Measurements from ENCODE around the gene MCOLN1.
"Not testable (repeated sequence)": the region's sequence is repeated elsewhere in the genome, so short reads cannot be mapped to it uniquely, and the experiment has no call there.

The MCOLN1 gene

DNA sequence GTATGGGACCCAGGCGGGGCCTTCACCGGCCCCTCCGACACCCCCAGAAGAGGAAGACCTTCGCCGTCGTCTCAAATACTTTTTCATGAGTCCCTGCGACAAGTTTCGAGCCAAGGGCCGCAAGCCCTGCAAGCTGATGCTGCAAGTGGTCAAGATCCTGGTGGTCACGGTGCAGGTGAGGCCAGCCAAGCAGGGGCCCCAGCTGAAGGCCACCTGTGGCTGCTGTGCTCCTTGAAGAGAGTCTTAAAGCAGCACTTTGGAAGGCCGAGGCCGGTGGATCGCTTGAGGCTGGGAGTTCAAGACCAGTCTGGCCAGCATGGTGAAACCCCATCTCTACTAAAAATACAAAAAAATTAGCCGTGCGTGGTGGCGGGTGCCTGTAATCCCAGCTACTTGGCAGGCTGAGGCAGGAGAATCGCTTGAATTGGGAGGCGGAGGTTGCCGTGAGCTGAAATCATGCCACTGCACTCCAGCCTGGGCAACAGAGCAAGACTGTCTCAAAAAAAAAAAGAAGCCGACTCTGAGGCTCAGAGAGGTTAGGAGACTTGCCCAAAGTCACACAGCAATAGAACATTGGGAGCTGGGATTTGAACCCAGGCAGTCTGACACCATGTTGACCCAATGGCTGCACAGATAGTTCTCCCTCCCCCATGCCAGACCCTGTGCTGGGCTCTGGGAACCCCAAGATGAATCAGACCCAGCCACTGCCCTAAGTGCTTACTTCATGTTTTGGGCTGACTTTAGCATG is 2.7 kb downstream of the MCOLN1 start:
- no peak for DNase-seq (ENCODE audit: low read depth in 3 of 3)

DNA sequence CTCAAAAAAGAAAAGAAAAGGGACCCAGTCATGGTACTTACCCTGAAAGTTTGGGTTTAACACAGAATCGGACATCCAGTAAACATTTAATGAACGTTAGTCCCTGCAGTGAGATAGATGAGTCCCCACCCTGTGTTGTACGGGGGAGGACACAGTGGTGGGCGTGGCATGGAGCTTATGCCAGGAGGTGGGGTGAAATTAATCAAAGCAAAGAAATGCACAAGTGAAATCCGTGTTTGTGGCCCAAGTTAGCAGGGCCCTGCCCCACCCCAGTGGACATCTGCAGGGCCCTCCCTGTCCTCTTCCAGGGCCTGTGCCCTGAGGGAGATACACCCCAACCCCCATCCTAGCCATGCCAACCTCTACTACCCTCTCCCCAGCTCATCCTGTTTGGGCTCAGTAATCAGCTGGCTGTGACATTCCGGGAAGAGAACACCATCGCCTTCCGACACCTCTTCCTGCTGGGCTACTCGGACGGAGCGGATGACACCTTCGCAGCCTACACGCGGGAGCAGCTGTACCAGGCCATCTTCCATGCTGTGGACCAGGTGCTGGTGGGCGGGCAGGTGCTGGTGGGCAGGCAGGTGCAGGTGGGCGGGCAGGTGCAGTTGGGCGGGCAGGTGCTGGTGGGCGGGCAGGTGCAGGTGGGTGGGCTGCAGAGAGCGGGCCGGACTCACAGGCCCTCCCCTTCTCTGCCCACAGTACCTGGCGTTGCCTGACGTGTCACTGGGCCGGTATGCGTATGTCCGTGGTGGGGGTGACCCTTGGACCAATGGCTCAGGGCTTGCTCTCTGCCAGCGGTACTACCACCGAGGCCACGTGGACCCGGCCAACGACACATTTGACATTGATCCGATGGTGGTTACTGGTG is 3.9 kb downstream of the MCOLN1 start:
- DNase-seq (ENCODE audit: low read depth in 3 of 3) = no peak

DNA sequence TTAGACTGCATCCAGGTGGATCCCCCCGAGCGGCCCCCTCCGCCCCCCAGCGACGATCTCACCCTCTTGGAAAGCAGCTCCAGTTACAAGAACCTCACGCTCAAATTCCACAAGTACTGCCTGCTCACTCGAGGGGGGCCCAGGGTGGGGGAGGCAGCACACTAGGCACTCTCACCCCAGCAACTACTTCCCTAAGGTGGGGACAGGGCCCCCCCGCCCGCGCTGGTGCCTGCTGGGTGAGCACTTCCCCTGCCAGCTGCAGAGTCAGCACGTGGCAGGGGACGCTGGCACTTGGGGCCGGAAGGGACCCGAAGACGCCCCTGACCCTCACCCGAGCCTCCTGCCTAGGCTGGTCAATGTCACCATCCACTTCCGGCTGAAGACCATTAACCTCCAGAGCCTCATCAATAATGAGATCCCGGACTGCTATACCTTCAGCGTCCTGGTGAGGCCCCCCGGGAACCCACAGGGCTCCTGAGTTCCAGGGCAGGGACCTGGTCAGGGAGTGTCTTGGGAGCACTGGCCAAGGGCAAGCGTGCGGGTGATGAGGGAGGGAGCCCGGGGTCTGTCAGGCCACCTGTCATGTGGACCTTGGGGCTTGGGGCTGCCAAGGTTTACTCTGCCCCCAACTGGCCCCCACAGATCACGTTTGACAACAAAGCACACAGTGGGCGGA is 5.2 kb downstream of the MCOLN1 start:
- no peak for DNase-seq (ENCODE audit: low read depth in 3 of 3)

DNA sequence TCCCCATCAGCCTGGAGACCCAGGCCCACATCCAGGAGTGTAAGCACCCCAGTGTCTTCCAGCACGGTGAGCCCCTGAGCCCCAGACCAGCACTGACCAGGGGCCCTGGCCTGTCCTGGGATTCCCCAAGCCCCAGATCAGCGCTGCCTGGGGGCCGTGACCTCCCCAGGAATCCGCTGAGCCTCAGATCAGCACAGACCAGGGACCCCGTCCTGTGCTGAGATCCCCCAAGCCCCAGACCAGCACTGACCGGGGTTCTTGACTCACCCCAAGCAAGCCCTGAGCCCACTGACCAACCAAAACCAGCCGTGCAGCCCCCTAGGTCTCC is 5.7 kb downstream of the MCOLN1 start:
- no peak for DNase-seq (ENCODE audit: low read depth in 3 of 3)

DNA sequence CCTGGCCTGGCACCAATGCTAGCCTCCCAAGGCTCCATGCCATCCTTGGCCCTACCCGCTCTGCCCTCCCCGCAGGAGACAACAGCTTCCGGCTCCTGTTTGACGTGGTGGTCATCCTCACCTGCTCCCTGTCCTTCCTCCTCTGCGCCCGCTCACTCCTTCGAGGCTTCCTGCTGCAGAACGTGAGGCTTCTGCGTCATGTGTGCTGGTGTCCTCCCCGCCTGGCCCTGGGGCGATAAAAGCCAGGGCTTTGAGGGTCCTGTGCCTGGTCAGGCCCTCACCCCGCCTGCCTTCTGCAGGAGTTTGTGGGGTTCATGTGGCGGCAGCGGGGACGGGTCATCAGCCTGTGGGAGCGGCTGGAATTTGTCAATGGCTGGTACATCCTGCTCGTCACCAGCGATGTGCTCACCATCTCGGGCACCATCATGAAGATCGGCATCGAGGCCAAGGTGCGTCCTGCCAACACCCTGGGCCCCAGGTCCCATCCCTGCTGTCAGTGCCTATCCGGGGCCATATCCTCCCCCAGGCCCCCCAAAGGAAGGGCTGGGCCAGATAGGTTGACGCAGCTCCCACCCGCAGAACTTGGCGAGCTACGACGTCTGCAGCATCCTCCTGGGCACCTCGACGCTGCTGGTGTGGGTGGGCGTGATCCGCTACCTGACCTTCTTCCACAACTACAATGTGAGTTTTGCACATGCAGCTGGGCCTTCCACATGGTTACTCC is 6.3 kb downstream of the MCOLN1 start:
- no peak for DNase-seq (ENCODE audit: low read depth in 3 of 3)

DNA sequence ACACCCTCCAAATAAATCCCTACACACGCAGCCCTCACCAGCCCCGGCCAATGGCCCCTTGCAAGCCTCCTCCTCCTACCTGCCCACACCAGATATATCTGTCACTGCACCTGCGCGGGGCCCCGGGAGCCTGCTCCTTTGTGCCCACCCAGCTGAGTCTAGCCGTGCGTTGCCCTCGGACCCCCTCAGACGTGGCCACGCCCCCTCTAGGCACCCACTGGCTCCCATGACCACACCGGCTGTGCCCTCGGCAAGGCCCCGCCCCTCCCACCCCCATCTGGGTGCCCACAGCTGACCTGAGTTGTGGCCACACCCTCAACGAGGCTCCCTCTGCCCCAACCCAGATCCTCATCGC is 6.8 kb downstream of the MCOLN1 start:
- no peak for DNase-seq (ENCODE audit: low read depth in 3 of 3)

DNA sequence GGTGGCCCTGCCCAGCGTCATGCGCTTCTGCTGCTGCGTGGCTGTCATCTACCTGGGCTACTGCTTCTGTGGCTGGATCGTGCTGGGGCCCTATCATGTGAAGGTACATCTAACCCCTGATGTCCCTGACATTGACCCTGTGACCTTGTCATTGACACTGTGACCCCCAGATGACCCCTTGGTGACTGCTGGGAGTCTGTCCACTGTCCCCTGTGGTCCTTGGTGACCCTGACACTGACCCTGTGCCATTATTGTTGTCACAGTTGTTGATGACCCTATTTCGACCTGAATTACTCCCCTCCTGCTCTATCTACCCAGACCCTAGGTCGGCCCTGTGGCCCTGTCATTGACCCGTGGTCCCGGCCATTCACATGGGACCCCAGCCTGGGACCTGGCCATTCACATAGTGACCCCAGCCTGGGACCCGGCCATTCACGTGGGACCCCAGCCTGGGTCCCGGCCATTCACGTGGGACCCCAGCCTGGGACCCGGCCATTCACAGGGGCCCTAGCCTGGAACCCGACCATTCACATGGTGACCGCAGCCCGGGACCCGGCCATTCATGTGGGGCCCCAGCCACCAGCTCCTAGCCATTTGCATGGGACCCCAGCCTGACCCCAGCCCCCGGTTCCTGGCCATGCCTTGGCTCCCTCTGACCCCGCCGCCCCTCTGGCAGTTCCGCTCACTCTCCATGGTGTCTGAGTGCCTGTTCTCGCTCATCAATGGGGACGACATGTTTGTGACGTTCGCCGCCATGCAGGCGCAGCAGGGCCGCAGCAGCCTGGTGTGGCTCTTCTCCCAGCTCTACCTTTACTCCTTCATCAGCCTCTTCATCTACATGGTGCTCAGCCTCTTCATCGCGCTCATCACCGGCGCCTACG is 7.4 kb downstream of the MCOLN1 start:
- DNase-seq (ENCODE audit: low read depth in 3 of 3) = no peak

DNA sequence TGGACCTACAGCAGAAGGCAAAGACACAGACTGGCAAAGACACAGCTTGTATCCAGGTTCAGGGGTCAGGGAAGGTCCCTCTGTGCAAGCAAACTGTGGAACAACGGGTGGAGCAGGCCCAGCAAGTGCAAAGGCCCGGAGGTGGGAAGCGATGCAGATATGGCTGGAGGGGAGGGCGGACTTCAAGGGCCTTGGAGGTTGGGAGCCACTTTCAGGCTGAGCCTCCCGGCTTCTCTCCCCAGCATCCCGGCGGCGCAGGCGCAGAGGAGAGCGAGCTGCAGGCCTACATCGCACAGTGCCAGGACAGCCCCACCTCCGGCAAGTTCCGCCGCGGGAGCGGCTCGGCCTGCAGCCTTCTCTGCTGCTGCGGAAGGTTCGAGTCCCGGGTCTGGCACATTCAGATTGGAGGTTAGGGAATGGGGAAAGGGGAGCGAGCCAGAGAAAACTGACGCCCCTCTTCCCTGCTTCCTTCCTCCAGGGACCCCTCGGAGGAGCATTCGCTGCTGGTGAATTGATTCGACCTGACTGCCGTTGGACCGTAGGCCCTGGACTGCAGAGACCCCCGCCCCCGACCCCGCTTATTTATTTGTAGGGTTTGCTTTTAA is 11.0 kb downstream of the MCOLN1 start:
- DNase-seq (ENCODE audit: low read depth in 3 of 3) = no peak

DNA sequence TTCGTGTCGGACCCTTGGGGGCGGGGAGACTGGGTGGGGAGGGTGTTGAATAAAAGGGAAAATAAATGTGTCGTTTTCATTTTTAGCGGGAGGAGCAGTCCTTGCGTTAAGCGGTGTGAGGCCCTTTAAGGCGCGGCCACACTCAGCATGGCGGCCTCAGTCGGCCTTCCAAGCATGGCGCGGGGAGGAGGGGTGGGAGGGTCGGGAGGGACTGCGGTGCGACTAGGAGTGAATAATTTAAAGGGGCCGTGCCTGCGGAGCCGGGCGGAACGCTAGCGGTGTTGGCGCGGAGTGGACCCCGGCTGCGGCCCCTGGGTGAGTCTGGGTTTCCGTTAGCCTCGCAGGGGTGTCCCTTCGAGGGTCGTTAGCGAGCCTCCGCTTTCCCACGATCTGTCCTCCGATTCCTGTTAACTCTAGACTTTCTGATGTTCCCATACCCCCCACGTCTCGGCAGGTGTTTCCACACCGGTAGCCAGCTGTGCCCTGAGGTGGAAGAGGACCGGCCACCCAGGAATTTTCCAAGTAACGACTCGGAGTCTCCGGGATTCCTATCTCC is 11.6 kb downstream of the MCOLN1 start:
- DNase-seq (ENCODE audit: low read depth in 3 of 3) = peak; percentile 64 to 71 (median 70)

DNA sequence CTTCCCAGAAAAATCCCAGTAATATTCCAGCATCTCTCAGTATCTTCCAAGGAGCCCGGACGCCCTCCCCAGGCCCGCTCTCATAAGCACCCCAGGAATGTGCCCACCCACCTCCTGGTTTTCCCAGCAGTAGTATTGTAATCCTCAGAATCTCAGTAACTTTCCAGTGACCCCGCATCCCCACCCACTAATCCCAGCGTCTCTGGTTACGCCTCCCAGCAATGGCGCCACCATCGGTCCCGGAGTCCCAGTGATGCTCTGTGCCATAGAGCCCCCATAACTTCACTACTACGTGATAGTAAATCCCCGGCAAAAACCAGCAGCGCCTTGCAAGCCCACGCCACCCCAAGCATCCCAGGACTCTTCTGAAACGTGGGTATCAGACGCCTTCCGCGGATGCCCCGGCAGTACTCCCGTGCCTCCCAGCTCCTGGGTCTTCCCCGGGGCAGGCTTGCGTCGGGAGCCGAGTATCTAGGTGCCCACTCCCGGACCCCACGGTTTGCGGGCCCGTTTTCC is 12.2 kb downstream of the MCOLN1 start:
- DNase-seq (ENCODE audit: low read depth in 3 of 3) = no peak

DNA sequence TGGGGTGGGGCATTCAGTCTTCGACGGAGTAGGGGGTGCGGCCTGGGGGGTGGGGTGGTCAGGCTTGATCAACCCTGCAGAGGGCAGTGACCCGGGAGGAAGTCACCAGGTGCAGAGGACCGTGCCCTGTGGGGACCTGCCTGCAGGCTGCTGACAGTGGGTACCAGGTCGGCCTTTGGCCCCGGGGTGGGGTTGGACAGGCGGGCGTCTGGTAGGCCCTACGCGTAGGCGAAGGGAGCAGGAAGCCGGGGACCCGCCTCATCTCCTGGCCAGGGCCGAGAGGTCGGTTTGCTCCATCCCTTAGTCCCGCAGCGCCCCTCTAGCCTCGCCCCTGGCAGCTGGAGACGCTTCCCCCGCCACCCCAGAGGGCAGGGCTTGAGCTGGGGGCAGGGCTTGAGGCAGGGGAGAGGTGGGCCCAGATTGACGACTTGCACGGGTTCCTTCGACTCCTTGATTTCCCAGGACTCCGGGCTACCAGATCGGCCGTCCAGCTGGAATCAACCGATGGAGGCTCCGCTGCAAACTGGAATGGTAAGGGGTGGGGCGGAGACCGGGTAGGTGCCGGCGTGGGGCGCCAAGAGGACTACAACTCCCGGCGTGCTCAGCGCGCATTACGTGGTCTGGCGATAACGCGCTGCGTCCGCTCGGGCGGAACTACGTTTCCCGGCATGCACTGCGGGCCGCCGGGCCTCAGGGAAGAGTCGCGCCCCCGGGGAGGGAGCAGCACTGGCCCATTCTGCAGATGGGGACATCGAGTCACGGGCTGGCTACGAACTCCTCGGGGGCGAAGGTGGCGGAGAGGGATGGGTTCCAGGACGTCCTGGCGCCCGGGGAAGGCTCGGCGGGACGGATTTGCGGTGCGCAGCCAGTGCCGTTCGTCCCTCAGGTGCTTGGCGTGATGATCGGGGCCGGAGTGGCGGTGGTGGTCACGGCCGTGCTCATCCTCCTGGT is 12.9 kb downstream of the MCOLN1 start, which contains the start of gene PNPLA6:
Gene PNPLA6 (plus strand): TSS at position 671 of the 951 bp plus-strand sequence. CDS start 72 bp downstream, at position 743.
- DNase-seq (ENCODE audit: low read depth in 3 of 3) = peak; percentile 84 to 93 (median 89)

DNA sequence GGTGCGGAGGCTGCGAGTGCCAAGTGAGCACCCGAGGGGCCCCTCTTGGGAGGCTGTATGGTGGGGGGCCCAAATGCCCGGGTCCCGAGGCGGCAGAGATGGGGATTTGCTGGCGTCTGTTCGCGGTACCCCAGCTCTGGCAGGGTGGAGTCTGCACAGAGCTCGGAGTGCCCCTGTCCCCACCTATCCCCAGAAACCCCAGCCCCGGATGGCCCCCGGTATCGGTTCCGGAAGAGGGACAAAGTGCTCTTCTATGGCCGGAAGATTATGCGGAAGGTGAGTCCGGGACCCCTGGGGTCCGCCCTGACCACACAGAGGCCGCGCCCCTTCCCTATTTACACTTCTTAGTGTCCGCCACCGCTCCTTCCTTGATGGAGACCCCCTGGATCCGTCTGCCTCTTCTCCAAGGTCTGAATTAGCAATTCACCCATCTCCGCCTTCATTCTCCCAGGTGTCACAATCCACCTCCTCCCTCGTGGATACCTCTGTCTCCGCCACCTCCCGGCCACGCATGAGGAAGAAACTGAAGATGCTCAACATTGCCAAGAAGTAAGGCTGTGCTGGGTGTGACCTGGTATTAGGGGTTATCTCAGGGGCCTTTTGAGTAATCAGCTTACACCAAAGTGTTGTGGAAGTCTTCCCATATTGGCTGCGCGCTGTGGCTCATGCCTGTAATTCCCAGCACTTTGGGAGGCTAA is 13.7 kb downstream of the MCOLN1 start:
- no peak for DNase-seq (ENCODE audit: low read depth in 3 of 3)

DNA sequence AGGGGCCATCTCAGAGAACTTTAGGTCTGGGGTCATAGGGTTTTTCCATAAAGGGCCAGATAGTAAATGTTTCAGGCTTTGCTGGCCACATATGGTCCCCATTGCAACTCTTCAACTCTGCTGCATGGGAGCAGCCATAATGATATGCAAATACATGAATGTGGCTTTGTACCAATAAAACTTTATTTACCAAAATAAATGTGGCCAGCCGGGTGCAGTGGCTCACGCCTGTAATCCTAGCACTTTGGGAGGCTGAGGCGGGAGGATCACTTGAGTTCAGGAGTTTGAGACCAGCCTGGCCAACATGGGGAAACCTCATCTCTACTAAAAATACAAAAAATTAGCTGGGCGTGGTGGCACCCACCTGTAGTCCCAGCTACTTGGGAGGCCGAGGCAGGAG is 16.6 kb downstream of the MCOLN1 start:
- DNase-seq (ENCODE audit: low read depth in 3 of 3) = not testable (repeated sequence)

DNA sequence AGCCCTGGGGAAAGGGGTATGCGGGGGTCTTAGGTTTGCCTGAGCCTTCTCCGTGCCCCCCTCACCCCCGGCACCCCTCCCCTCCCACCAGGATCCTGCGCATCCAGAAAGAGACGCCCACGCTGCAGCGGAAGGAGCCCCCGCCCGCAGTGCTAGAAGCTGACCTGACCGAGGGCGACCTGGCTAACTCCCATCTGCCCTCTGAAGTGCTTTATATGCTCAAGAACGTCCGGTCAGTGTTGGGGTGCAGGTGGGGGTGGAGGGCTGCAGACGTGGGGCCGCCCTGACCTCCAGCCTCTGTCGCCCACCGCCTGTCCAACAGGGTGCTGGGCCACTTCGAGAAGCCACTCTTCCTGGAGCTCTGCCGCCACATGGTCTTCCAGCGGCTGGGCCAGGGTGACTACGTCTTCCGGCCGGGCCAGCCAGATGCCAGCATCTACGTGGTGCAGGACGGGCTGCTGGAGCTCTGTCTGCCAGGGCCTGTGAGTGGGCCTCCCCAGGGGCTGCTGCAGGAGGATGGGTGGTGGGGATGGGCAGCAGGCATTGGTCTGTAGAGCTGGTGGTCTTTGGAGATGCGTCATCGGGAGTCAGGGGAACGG is 17.5 kb downstream of the MCOLN1 start:
- DNase-seq (ENCODE audit: low read depth in 3 of 3) = no peak

DNA sequence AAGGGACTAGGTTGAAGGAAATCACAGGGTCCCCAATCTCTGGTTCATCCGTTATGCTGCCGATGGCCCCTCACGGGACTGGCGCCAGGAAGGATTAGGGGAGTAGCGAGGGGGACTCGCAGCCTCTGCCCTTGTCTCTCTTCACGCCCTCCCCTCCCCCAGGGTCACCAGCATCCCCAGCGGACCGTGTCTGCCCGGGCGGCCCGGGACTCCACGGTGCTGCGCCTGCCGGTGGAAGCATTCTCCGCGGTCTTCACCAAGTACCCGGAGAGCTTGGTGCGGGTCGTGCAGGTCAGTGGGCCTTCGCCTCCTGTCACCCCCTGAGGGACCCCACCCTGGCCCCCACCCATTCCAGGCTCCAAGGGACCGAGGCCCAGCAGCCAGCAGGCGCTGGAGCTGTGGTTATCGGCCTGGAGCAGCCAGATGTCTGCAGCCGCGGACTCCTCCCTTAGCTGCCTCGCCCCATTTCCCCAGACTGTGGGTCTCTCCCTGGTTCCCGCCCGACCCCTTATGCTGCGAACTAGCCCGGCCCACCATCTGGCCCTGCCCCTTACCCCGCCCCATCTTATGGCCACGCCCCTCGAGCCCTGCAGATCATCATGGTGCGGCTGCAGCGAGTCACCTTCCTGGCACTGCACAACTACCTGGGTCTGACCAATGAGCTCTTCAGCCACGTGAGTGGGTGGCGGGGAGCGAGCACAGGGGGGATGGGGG is 18.5 kb downstream of the MCOLN1 start:
- no peak for DNase-seq (ENCODE audit: low read depth in 3 of 3)

DNA sequence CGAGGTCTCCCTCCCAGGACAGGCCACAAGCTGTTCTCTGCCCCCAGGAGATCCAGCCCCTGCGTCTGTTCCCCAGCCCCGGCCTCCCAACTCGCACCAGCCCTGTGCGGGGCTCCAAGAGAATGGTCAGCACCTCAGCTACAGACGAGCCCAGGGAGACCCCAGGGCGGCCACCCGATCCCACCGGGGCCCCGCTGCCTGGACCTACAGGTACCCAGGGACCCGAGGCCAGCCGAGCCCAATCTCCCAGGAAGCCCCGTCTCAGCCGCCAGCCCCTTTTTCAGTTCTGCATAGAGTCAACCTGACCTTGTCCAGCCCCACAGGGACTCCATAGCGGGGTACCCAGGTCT is 19.0 kb downstream of the MCOLN1 start:
- DNase-seq (ENCODE audit: low read depth in 3 of 3) = no peak

DNA sequence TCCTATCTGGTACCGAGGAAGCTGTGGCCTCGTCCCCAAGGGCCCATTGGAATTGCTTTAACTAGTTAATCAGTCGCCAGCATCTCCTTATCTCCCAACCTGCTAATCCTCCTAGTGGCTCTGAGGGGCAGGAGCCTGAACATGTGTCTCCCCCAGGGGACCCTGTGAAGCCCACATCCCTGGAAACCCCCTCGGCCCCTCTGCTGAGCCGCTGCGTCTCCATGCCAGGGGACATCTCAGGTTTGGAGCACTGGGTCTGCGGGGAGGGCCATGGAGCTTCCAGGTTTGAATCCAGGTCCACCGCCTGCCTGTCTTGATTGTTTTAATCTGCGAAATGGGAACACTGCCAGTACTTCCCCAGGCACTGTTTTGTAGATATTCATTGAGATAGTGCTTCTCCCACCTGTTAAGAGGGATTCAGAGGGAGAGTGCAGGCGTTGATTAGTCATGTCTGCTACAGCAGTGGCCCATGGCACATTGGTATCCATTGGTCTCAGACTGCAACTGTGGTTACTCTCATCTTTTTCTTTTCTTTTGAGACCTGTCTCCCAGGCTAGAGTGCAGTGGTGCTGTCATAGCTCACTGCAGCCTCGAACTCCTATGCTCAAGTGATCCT is 19.5 kb downstream of the MCOLN1 start:
- DNase-seq (ENCODE audit: low read depth in 3 of 3) = no peak
